Measurements from ENCODE around the gene SFXN5.
"Not testable (repeated sequence)": the region's sequence is repeated elsewhere in the genome, so short reads cannot be mapped to it uniquely, and the experiment has no call there.

DNA sequence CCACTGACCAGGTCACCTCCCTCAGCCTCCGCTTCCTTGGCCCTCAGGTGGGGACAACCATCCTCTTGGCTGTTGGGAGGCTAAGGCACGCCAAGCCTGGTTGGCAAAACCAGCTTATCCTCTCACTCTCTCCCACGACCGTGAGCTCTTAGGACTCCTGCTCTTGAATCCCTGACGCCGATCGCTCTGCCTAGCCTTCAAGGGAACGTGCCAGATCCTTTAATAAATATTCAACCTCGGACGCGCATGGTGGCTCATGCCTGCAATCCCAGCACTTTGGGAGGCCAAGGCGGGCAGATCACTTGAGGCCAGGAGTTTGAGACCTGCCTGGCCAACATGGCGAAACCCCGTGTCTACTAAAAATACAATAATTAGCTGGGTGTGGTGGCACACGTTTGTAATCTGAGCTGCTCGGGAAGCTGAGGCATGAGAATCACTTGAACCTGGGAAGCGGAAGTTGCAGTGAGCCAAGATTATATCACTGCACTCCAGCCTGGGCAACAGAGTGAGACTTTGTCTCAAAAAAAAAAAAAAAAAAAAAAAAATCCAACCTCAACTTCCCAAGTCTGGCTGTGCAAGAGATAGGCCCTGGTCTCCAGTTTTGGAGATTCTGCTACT, 22.2 kb upstream of the SFXN5 start:
- TF ChIP-seq, protein P1, sequence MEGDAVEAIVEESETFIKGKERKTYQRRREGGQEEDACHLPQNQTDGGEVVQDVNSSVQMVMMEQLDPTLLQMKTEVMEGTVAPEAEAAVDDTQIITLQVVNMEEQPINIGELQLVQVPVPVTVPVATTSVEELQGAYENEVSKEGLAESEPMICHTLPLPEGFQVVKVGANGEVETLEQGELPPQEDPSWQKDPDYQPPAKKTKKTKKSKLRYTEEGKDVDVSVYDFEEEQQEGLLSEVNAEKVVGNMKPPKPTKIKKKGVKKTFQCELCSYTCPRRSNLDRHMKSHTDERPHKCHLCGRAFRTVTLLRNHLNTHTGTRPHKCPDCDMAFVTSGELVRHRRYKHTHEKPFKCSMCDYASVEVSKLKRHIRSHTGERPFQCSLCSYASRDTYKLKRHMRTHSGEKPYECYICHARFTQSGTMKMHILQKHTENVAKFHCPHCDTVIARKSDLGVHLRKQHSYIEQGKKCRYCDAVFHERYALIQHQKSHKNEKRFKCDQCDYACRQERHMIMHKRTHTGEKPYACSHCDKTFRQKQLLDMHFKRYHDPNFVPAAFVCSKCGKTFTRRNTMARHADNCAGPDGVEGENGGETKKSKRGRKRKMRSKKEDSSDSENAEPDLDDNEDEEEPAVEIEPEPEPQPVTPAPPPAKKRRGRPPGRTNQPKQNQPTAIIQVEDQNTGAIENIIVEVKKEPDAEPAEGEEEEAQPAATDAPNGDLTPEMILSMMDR (tag by site-specific recombination; IDR thresholded peaks at IDR 0.05): not testable (repeated sequence)
- TF ChIP-seq ZNF239 (tag by site-specific recombination; IDR thresholded peaks at IDR 0.05); KLF10 (tag by site-specific recombination; IDR thresholded peaks at IDR 0.05); ZNF747 (tag by site-specific recombination; IDR thresholded peaks at IDR 0.05); TCF7L2 (IDR thresholded peaks at IDR 0.05; ENCODE audit: borderline replicate concordance, low read depth, low read length): not testable (repeated sequence)

All from HEK293 (cell line).